PFSK-1 (cell line): Measurements from ENCODE around the gene HNF4A.

Experiments
- FOXP2 ChIP-seq: optimal IDR thresholded peaks from 2 replicates; pipeline ENCODE3; 2011; ENCODE audit warnings: borderline replicate concordance, control low read depth, inconsistent platforms; ENCODE audit not compliant: insufficient read depth; ENCODE audit errors: extremely low read length, extremely low read depth
- POLR2AphosphoS5 ChIP-seq: IDR thresholded peaks from 2 replicates; pipeline ENCODE4 v1.6.1; 2012; ENCODE audit warnings: low read depth, mild to moderate bottlenecking, control low read depth, low read length, moderate library complexity
- SIN3A ChIP-seq: IDR thresholded peaks from 2 replicates; pipeline ENCODE4 v1.6.1; 2012; ENCODE audit warnings: mild to moderate bottlenecking, low read length, moderate library complexity, borderline replicate concordance; ENCODE audit not compliant: insufficient read depth
- TAF1 ChIP-seq: IDR thresholded peaks from 2 replicates; pipeline ENCODE4 v1.6.1; 2012; ENCODE audit warnings: low read length, control low read depth, borderline replicate concordance; ENCODE audit not compliant: insufficient read depth
- TF ChIP-seq, protein P1 (sequence below), 2 experiments: IDR thresholded peaks; 2 replicates each; pipeline versions ENCODE4 v1.6.1 to v1.8.0; 2011 to 2012; ENCODE audit warnings: low read depth in 2 of 2, low read length in 2 of 2, control low read depth in 1 of 2, inconsistent platforms in 1 of 2, mild to moderate bottlenecking in 1 of 2, moderate library complexity in 1 of 2; ENCODE audit not compliant: insufficient read depth in 1 of 2

The HNF4A gene

DNA sequence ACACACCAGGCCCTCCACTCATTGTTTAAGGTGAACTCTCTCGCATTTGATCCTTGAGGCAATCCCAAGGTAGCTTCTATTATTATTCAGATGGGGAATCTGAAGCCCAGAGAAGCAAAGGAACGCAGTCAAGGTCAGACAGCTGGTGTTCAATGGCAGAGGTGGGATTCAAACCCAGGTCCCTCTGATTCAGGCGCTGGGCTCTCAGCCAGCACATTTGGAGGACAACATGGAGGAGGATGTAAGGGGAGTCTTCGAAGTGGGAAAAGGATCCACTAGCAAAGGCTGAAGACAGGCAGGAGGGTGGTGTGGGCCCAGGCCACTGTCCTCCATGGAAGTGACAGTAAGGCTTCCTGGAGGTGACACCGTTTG, 106.3 kb downstream of the HNF4A start:
- TF ChIP-seq, protein P1, sequence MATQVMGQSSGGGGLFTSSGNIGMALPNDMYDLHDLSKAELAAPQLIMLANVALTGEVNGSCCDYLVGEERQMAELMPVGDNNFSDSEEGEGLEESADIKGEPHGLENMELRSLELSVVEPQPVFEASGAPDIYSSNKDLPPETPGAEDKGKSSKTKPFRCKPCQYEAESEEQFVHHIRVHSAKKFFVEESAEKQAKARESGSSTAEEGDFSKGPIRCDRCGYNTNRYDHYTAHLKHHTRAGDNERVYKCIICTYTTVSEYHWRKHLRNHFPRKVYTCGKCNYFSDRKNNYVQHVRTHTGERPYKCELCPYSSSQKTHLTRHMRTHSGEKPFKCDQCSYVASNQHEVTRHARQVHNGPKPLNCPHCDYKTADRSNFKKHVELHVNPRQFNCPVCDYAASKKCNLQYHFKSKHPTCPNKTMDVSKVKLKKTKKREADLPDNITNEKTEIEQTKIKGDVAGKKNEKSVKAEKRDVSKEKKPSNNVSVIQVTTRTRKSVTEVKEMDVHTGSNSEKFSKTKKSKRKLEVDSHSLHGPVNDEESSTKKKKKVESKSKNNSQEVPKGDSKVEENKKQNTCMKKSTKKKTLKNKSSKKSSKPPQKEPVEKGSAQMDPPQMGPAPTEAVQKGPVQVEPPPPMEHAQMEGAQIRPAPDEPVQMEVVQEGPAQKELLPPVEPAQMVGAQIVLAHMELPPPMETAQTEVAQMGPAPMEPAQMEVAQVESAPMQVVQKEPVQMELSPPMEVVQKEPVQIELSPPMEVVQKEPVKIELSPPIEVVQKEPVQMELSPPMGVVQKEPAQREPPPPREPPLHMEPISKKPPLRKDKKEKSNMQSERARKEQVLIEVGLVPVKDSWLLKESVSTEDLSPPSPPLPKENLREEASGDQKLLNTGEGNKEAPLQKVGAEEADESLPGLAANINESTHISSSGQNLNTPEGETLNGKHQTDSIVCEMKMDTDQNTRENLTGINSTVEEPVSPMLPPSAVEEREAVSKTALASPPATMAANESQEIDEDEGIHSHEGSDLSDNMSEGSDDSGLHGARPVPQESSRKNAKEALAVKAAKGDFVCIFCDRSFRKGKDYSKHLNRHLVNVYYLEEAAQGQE (IDR thresholded peaks at IDR 0.05; ENCODE audit: insufficient read depth in 1 of 2, low read depth in 2 of 2, low read length in 2 of 2) = no peak
- no peak for TF ChIP-seq FOXP2
- TF ChIP-seq SIN3A = no peak
- TF ChIP-seq POLR2AphosphoS5 = no peak
- TF ChIP-seq TAF1 = no peak

DNA sequence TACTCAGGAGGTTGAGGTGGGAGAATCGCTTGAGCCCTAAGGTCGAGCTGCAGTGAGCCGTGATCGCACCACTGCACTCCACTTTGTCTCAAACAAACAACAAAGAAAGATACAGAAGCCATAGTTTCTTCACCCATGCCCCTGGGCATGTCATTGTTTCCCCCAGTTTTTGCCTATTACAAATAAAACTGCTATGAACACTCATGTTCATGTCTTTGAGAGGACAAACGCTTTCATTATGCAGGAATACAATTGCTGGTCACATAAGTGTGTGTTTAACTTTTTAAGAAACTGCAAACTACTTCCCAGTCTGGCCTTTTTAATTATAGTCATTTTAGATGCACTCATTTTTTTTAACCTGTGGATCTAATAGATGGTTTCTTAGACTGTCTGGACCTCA, 108.0 kb downstream of the HNF4A start:
- TF ChIP-seq POLR2AphosphoS5 (no peak), TAF1 (no peak), SIN3A (no peak), FOXP2 (no peak)
- TF ChIP-seq, protein P1 (IDR thresholded peaks at IDR 0.05; ENCODE audit: insufficient read depth in 1 of 2, low read depth in 2 of 2, low read length in 2 of 2) = no peak

- TF ChIP-seq SIN3A (no peak), FOXP2 (no peak), POLR2AphosphoS5 (no peak), TAF1 (no peak)
- TF ChIP-seq, protein P1 (IDR thresholded peaks at IDR 0.05; ENCODE audit: insufficient read depth in 1 of 2, low read depth in 2 of 2, low read length in 2 of 2) = no peak
These were observed 109.0 kb downstream of the HNF4A start for GRCh38 chr20:44464514-44464913.

DNA sequence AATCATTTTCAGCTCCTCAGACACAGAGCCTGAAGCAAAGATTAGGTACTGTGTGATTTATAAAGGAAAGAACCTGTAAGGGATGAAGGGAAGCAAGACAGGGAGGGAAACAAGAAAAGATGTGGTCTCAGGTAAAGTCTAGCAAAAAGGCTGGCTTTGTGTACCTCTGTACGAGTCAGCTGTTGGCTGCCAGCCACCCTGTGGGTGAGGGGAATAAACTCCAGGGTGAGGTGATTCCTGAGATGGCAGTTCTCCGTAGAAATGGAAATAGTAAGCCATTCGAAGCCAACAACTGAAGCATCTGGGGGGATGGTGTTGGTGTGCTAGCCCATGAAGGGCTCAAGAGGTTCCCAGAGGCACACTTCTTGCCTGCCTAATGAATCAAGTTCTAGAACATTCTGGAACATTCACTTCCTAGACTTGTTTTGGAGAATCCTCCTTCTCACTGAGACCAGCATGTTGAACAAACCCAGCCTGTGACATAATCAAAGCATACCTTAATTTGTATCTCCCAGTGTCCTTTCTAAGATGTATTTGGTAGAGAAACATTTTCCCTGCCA, 109.6 kb downstream of the HNF4A start:
- TF ChIP-seq FOXP2 (no peak), POLR2AphosphoS5 (no peak), TAF1 (no peak), SIN3A (no peak)
- TF ChIP-seq, protein P1 (IDR thresholded peaks at IDR 0.05; ENCODE audit: insufficient read depth in 1 of 2, low read depth in 2 of 2, low read length in 2 of 2) = no peak
